Testis (tissue), 2 donors: Measurements from ENCODE around the gene LDHB.

ENCODE experiments used
- POLR2A ChIP-seq: fragments of 450-650 bp; IDR thresholded peaks from one replicate; pipeline ENCODE4 v1.6.1; 2017; ENCODE audit warnings: antibody characterized with exemption, mild to moderate bottlenecking, moderate library complexity
- TF ChIP-seq, protein P1 (sequence below), 3 experiments: fragments of 450-650 bp in 2 of 3; fragments of 200-600 bp in 1 of 3; sonication (generic) in 1 of 3; IDR thresholded peaks; one replicate each; pipeline ENCODE4 v1.5.1; 2016 to 2019; ENCODE audit warnings: antibody characterized with exemption in 3 of 3, mild to moderate bottlenecking in 2 of 3, moderate library complexity in 1 of 3

DNA sequence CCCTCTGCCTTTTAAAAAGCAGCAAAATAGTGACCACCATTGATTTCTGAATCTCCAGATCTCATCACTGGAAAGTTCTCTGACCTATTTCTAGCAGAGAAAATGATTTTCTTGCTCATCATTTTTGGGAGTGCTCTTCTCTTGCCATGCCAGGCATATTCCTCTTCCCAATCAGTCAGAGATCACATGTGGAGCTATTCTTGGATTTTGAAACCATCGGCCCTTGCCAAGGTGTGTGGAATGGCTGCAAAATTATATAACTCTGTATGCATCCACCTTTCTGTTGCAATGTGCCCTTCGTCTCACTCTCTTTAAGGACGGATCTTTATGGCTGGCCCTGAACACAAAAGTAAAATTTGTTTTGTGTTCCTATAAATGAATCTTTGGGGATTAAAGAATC, 25.5 kb upstream of the LDHB start:
- TF ChIP-seq, protein P1, sequence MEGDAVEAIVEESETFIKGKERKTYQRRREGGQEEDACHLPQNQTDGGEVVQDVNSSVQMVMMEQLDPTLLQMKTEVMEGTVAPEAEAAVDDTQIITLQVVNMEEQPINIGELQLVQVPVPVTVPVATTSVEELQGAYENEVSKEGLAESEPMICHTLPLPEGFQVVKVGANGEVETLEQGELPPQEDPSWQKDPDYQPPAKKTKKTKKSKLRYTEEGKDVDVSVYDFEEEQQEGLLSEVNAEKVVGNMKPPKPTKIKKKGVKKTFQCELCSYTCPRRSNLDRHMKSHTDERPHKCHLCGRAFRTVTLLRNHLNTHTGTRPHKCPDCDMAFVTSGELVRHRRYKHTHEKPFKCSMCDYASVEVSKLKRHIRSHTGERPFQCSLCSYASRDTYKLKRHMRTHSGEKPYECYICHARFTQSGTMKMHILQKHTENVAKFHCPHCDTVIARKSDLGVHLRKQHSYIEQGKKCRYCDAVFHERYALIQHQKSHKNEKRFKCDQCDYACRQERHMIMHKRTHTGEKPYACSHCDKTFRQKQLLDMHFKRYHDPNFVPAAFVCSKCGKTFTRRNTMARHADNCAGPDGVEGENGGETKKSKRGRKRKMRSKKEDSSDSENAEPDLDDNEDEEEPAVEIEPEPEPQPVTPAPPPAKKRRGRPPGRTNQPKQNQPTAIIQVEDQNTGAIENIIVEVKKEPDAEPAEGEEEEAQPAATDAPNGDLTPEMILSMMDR (IDR thresholded peaks at IDR 0.05) = no peak
- no peak for TF ChIP-seq POLR2A
